HepG2 (cell line): Measurements from ENCODE around the gene SF3A2. TPM values are rescaled to one million over a fixed set of nuclear protein-coding genes. Genes with fewer than 3 reads are reported as not detected.

Experiments used
- DNMT1 ChIP-seq: sonication (generic); formaldehyde crosslinking; IDR thresholded peaks from 2 replicates; pipeline ENCODE4 v1.5.1; 2020; ENCODE audit warnings: mild to moderate bottlenecking, missing genetic modification reagents
- DR1 ChIP-seq: sonication (generic); formaldehyde crosslinking; IDR thresholded peaks from 2 replicates; pipeline ENCODE4 v1.8.0; 2021; ENCODE audit warnings: mild to moderate bottlenecking, missing genetic modification reagents, inconsistent platforms
- ESRRA ChIP-seq: sonication (generic); formaldehyde crosslinking; IDR thresholded peaks from 2 replicates; pipeline ENCODE4 v1.5.1; 2020; ENCODE audit warnings: mild to moderate bottlenecking, low read depth, missing genetic modification reagents
- HCFC1 ChIP-seq: fragments of 150-350 bp; IDR thresholded peaks from 2 replicates; pipeline ENCODE4 v1.6.1; 2014; ENCODE audit warnings: low read depth, low read length
- IKZF4 ChIP-seq: sonication (generic); formaldehyde crosslinking; IDR thresholded peaks from 2 replicates; pipeline ENCODE4 v1.5.1; 2020; ENCODE audit warnings: borderline replicate concordance, mild to moderate bottlenecking, low read depth, missing genetic modification reagents; ENCODE audit errors: not compliant biosample characterization
- JARID2 ChIP-seq: sonication (generic); formaldehyde crosslinking; IDR thresholded peaks from 2 replicates; pipeline ENCODE4 v1.8.1; 2023; ENCODE audit warnings: missing genetic modification reagents, inconsistent platforms; ENCODE audit not compliant: insufficient replicate concordance
- JUNB ChIP-seq: sonication (generic); formaldehyde crosslinking; IDR thresholded peaks from 2 replicates; pipeline ENCODE4 v1.8.0; 2022; ENCODE audit warnings: missing genetic modification reagents, mild to moderate bottlenecking, borderline replicate concordance
- KDM4B ChIP-seq: sonication (generic); formaldehyde crosslinking; IDR thresholded peaks from 2 replicates; pipeline ENCODE4 v1.4.0; 2020; ENCODE audit warnings: missing genetic modification reagents
- KDM5A ChIP-seq: fragments of 200-600 bp; sonication (generic); IDR thresholded peaks from 2 replicates; pipeline ENCODE4 v1.7.0; 2018; ENCODE audit warnings: antibody characterized with exemption, mild to moderate bottlenecking, low read length, borderline replicate concordance
- MAZ ChIP-seq, 2 experiments: sonication (generic) in 1 of 2; formaldehyde crosslinking in 1 of 2; IDR thresholded peaks; 2 replicates each; pipeline versions ENCODE4 v1.5.0 to v1.6.1; 2012 to 2020; ENCODE audit warnings: low read depth in 2 of 2, mild to moderate bottlenecking in 2 of 2, borderline replicate concordance in 1 of 2, improper control_type of control experiment in 1 of 2, low read length in 1 of 2, missing genetic modification reagents in 1 of 2, moderate library complexity in 1 of 2
- PBX2 ChIP-seq: IDR thresholded peaks from 2 replicates; pipeline ENCODE4 v1.6.1; 2016; ENCODE audit warnings: control low read depth
- RBFOX2 ChIP-seq: fragments of 200-400 bp; formaldehyde crosslinking; IDR thresholded peaks from 2 replicates; pipeline ENCODE4 v1.6.1; 2017; ENCODE audit warnings: low read depth, mild to moderate bottlenecking, low read length
- ZBTB43 ChIP-seq: sonication (generic); formaldehyde crosslinking; conservative IDR thresholded peaks from 2 replicates; pipeline ENCODE4 v1.4.0; 2020; ENCODE audit warnings: missing genetic modification reagents
- ZBTB7A ChIP-seq: sonication (generic); formaldehyde crosslinking; IDR thresholded peaks from 2 replicates; pipeline ENCODE4 v1.8.0; 2022; ENCODE audit warnings: mild to moderate bottlenecking, missing genetic modification reagents
- ZFP82 ChIP-seq: sonication (generic); formaldehyde crosslinking; IDR thresholded peaks from 2 replicates; pipeline ENCODE4 v1.5.1; 2020; ENCODE audit warnings: mild to moderate bottlenecking, missing genetic modification reagents, borderline replicate concordance
- ZNF362 ChIP-seq: sonication (generic); formaldehyde crosslinking; IDR thresholded peaks from 2 replicates; pipeline ENCODE4 v1.4.0; 2020; ENCODE audit warnings: missing genetic modification reagents, mild to moderate bottlenecking, borderline replicate concordance
- ZNF530 ChIP-seq: sonication (generic); formaldehyde crosslinking; IDR thresholded peaks from 2 replicates; pipeline ENCODE4 v1.5.0; 2020; ENCODE audit warnings: low read depth, mild to moderate bottlenecking, missing genetic modification reagents
- ZNF629 ChIP-seq: sonication (generic); formaldehyde crosslinking; conservative IDR thresholded peaks from 2 replicates; pipeline ENCODE4 v1.5.0; 2020; ENCODE audit warnings: missing genetic modification reagents
- polyA plus RNA-seq, 8 experiments: library from polyadenylated mRNA; depleted of rRNA in 3 of 8; stranded (reverse) in 7 of 8; unstranded in 1 of 8; fragments of >200 nt; fragmentation: Illumina TruSeq in 4 of 8; extraction: Trizol in 4 of 8; gene quantifications; 2 replicates each; pipeline versions ENCODE4 v1.2.1 to v1.2.3, GENCODE V29; 2011 to 2016; ENCODE audit warnings: low read depth in 4 of 8, missing spikeins in 1 of 8, mixed read lengths in 1 of 8; ENCODE audit not compliant: insufficient read depth in 1 of 8
- total RNA-seq, 5 experiments: library from RNA; depleted of rRNA; stranded (reverse); fragments of >200 nt; fragmentation: Illumina TruSeq; extraction: Trizol; gene quantifications; 2 replicates each; pipeline ENCODE4 v1.2.3, GENCODE V29; 2016; ENCODE audit warnings: low read depth in 1 of 5
- TF ChIP-seq, protein P1 (sequence below): sonication (generic); formaldehyde crosslinking; IDR thresholded peaks from 2 replicates; pipeline ENCODE4 v1.5.1; 2020; ENCODE audit warnings: missing genetic modification reagents, mild to moderate bottlenecking, borderline replicate concordance
- TF ChIP-seq, protein P2 (sequence below): IDR thresholded peaks from 2 replicates; pipeline ENCODE4 v1.6.1; 2016; ENCODE audit warnings: missing biosample characterization, missing genetic modification reagents, low read depth

SF3A2 gene
- total and polyA plus RNA-seq, 2 of the 13 experiments (the other 11 are each of a cell fraction or from before 2014, with no cell fraction given) = 8.6 to 8.8 TPM

DNA sequence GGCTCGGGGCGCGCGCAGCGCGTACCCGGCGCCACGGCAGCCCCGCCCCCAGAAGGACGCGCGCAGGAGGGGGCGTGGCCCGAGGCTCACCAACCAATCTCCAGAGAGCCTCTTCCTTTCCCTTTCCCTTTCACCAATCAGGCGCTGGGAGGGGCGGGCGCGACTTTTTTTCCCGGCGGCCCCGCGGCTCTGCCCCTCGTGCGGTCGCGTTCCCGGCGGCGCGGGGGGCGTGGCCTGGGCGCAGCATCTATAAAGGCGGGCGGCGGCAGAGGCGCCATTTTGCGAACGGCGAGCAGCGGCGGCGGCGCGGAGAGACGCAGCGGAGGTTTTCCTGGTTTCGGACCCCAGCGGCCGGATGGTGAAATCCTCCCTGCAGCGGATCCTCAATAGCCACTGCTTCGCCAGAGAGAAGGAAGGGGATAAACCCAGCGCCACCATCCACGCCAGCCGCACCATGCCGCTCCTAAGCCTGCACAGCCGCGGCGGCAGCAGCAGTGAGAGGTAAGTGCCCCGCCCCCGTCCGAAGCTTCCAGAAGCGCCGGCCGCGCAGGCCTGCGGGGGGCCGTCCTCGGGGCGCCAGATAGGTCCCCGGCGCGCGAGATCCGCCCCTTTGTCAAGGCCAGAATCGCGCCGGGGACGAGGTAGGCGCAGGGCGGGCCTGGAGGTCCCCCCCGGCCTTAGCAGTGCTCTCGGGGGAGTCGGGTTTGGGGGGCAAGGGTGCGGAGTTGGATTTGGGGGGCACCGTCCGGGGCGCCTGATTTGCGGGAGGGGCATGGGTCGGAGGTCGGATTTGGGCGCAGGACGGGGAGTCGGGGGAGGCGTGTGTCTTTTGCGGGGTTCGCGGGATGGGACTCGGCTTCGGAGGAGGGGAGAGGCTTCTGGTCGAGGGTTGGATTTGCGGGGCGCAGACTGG lies 32.9 kb downstream of the SF3A2 start (continued):
- TF ChIP-seq ZBTB7A (no peak), ZFP82 (CRISPR knock-in tag) (peak; percentile 80; the same call in 1 of the 2 replicates), DNMT1 (CRISPR knock-in tag) (no peak), JARID2 (CRISPR knock-in tag) (no peak), KDM5A (peak; percentile 70; the same call in 1 of the 2 replicates), MAZ (IDR thresholded peaks at IDR 0.05; ENCODE audit: borderline replicate concordance, low read depth, low read length) (peak; percentile 69; the same call in 1 of the 2 replicates), MAZ (CRISPR knock-in tag; IDR thresholded peaks at IDR 0.05; ENCODE audit: low read depth) (peak; percentile 82; the same call in 1 of the 2 replicates), IKZF4 (CRISPR knock-in tag) (peak; percentile 92), ZNF362 (CRISPR knock-in tag) (peak; percentile 84; the same call in 1 of the 2 replicates), PBX2 (CRISPR knock-in tag) (no peak), ZNF629 (CRISPR knock-in tag) (no peak), ZNF530 (no peak), KDM4B (0 out of 2 replicates have a peak, but pooled peaks have one; percentile 31), HCFC1 (no peak; the same call in 1 of the 2 replicates), ESRRA (CRISPR knock-in tag) (no peak), JUNB (CRISPR knock-in tag) (no peak), ZBTB43 (CRISPR knock-in tag) (0 out of 2 replicates have a peak, but pooled peaks have one; percentile 72), RBFOX2 (peak; percentile 100), DR1 (peak; percentile 97)
- TF ChIP-seq, protein P1, sequence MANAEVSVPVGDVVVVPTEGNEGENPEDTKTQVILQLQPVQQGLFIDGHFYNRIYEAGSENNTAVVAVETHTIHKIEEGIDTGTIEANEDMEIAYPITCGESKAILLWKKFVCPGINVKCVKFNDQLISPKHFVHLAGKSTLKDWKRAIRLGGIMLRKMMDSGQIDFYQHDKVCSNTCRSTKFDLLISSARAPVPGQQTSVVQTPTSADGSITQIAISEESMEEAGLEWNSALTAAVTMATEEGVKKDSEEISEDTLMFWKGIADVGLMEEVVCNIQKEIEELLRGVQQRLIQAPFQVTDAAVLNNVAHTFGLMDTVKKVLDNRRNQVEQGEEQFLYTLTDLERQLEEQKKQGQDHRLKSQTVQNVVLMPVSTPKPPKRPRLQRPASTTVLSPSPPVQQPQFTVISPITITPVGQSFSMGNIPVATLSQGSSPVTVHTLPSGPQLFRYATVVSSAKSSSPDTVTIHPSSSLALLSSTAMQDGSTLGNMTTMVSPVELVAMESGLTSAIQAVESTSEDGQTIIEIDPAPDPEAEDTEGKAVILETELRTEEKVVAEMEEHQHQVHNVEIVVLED (CRISPR knock-in tag) = peak; percentile 89
- TF ChIP-seq, protein P2, sequence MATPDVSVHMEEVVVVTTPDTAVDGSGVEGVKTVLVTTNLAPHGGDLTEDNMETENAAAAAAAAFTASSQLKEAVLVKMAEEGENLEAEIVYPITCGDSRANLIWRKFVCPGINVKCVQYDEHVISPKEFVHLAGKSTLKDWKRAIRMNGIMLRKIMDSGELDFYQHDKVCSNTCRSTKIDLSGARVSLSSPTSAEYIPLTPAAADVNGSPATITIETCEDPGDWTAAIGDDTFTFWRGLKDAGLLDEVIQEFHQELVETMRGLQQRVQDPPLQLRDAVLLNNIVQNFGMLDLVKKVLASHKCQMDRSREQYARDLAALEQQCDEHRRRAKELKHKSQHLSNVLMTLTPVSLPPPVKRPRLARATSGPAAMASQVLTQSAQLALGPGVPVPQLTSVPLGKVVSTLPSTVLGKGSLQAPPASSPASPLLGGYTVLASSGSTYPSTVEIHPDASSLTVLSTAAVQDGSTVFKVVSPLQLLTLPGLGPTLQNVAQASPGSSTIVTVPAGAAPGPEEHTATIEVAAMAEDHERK (CRISPR knock-in tag) = peak; percentile 50; the same call in 1 of the 2 replicates
